ENCODE results near the gene LPXN.

LPXN gene

DNA sequence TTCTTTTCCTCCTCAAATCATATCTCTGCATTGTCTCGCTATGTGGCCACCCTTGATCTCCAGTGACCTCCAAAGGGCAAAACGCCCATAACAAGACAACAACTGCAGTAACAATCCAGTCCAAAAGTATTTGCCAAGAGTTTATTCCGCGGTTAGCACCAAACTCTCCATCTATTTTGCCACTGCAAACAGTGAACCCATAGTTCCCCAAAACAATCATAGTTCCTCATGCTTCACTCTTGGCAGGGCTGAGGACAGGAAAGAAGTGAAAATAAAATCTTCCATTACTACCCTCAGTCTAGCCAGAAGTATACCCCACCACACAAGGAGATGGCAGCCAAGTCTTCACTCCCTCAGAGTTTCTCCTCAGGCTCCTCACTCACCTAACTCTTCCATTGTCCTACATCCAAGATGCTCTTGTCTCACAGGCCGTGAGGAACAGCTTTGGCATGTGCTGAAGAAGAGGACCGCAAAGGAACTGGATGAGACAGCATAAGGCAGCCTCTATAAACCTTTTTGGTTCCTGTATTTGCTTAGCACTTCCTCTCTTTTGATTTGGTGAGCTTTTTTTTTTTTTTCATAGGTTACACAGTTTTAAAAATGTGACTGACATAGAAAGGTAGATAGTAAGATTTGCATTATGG, at the start of gene LPXN:
LPXN (minus strand) TSS at position 480 of the 644 bp plus-strand sequence; CDS start at position 396, 84 bp downstream.
- peaks cover 4% of the 10 kb centered on the region for H3K27me3 ChIP-seq (ENCODE audit: insufficient read depth, low read length, poor library complexity, severe bottlenecking)
- peaks cover 53% of the 10 kb centered on the region for H3K4me1 ChIP-seq (ENCODE audit: insufficient read depth, low read length, poor library complexity, severe bottlenecking)
- peaks cover 18% of the 10 kb centered on the region for H4K20me1 ChIP-seq (ENCODE audit: insufficient read depth, low read length, poor library complexity, severe bottlenecking)
- H3K79me2 ChIP-seq (ENCODE audit: insufficient read depth, low read length), result peaks cover 73% of the 10 kb centered on the region
- no peaks in the 10 kb centered on the region for H3K9me3 ChIP-seq (ENCODE audit: insufficient read depth, low read depth, low read length)
- H3K4me3 ChIP-seq (ENCODE audit: low read length, poor library complexity, severe bottlenecking), result peak within 1 kb of the TSS; percentile 86
- peaks cover 2% of the 10 kb centered on the region; the same call in 1 of the 2 replicates for H3K36me3 ChIP-seq (ENCODE audit: insufficient read depth, low read length)
- H3F3A ChIP-seq (ENCODE audit: low read depth), result peaks cover 19% of the 10 kb centered on the region
- no peak for TF ChIP-seq EZH2phosphoT487 (IDR thresholded peaks at IDR 0.05; ENCODE audit: borderline replicate concordance)
- TF ChIP-seq, protein P1, sequence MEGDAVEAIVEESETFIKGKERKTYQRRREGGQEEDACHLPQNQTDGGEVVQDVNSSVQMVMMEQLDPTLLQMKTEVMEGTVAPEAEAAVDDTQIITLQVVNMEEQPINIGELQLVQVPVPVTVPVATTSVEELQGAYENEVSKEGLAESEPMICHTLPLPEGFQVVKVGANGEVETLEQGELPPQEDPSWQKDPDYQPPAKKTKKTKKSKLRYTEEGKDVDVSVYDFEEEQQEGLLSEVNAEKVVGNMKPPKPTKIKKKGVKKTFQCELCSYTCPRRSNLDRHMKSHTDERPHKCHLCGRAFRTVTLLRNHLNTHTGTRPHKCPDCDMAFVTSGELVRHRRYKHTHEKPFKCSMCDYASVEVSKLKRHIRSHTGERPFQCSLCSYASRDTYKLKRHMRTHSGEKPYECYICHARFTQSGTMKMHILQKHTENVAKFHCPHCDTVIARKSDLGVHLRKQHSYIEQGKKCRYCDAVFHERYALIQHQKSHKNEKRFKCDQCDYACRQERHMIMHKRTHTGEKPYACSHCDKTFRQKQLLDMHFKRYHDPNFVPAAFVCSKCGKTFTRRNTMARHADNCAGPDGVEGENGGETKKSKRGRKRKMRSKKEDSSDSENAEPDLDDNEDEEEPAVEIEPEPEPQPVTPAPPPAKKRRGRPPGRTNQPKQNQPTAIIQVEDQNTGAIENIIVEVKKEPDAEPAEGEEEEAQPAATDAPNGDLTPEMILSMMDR (conservative IDR thresholded peaks at IDR 0.05; ENCODE audit: low read length), result peak; percentile 52
- no peak within 1 kb of the TSS for H2AFZ ChIP-seq (ENCODE audit: low read length)
- H3K9ac ChIP-seq (ENCODE audit: low read depth, low read length, poor library complexity, severe bottlenecking), result peak within 1 kb of the TSS; percentile 99
- H3K9me2 ChIP-seq (replicated peaks; ENCODE audit: low read depth, low read length), result no peaks in the 10 kb centered on the region
- H3K4me2 ChIP-seq (ENCODE audit: low read depth, low read length, poor library complexity, severe bottlenecking), result peak within 1 kb of the TSS; percentile 97

GRCh38 chr11:58625086-58625485, 49.4 kb upstream of the LPXN start:
- Histone ChIP-seq H4K20me1 (ENCODE audit: insufficient read depth, low read length, poor library complexity, severe bottlenecking) (no peaks in the 10 kb centered on the region), H3K4me1 (ENCODE audit: insufficient read depth, low read length, poor library complexity, severe bottlenecking) (no peaks in the 10 kb centered on the region), H3K9me3 (ENCODE audit: insufficient read depth, low read depth, low read length) (no peaks in the 10 kb centered on the region), H3K27me3 (ENCODE audit: insufficient read depth, low read length, poor library complexity, severe bottlenecking) (no peaks in the 10 kb centered on the region), H2AFZ (ENCODE audit: low read length) (no peak overlapping the region), H3K36me3 (ENCODE audit: insufficient read depth, low read length) (peaks cover 63% of the 10 kb centered on the region), H3K79me2 (ENCODE audit: insufficient read depth, low read length) (no peaks in the 10 kb centered on the region), H3F3A (ENCODE audit: low read depth) (no peaks in the 10 kb centered on the region), H3K4me2 (ENCODE audit: low read depth, low read length, poor library complexity, severe bottlenecking) (no peak overlapping the region), H3K9me2 (replicated peaks; ENCODE audit: low read depth, low read length) (no peaks in the 10 kb centered on the region), H3K4me3 (ENCODE audit: low read length, poor library complexity, severe bottlenecking) (no peak overlapping the region), H3K9ac (ENCODE audit: low read depth, low read length, poor library complexity, severe bottlenecking) (no peak overlapping the region)
- TF ChIP-seq, protein P1 (conservative IDR thresholded peaks at IDR 0.05; ENCODE audit: low read length), result no peak
- TF ChIP-seq EZH2phosphoT487 (IDR thresholded peaks at IDR 0.05; ENCODE audit: borderline replicate concordance), result no peak

DNA sequence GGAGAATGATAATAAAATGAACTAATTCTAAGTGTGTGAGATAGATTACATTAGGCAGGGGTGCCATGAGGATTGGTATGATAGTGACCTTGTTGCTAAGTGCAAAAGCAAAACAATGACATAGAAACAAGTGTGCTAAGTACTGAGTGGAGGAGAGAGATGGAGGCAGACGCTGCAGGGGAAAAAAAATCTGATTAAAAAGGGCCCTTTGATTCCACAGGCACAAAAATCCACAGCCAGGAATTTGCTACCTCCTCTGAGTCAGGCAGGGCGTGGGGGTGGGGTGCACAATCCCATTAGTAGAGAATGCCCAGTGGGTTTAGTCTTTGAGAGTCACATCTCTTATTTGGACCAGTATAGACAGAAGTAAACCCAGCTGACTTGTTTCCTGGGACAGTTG, 46.7 kb upstream of the LPXN start, which contains the start of gene CNTF:
CNTF (plus strand) TSS at position 322 of the 400 bp plus-strand sequence. CDS start 88 bp downstream, outside the sequence.
- TF ChIP-seq, protein P1 (conservative IDR thresholded peaks at IDR 0.05; ENCODE audit: low read length), result no peak
- H3K9me2 ChIP-seq (replicated peaks; ENCODE audit: low read depth, low read length), result no peaks in the 10 kb centered on the region
- peaks cover 91% of the 10 kb centered on the region for H3K36me3 ChIP-seq (ENCODE audit: insufficient read depth, low read length)
- no peaks in the 10 kb centered on the region for H3K9me3 ChIP-seq (ENCODE audit: insufficient read depth, low read depth, low read length)
- no peak within 1 kb of the TSS for H3K4me2 ChIP-seq (ENCODE audit: low read depth, low read length, poor library complexity, severe bottlenecking)
- H3K4me3 ChIP-seq (ENCODE audit: low read length, poor library complexity, severe bottlenecking), result no peak within 1 kb of the TSS
- no peaks in the 10 kb centered on the region for H4K20me1 ChIP-seq (ENCODE audit: insufficient read depth, low read length, poor library complexity, severe bottlenecking)
- no peak within 1 kb of the TSS for H3K9ac ChIP-seq (ENCODE audit: low read depth, low read length, poor library complexity, severe bottlenecking)
- no peak within 1 kb of the TSS for H2AFZ ChIP-seq (ENCODE audit: low read length)
- H3K27me3 ChIP-seq (ENCODE audit: insufficient read depth, low read length, poor library complexity, severe bottlenecking), result no peaks in the 10 kb centered on the region
- H3K79me2 ChIP-seq (ENCODE audit: insufficient read depth, low read length), result no peaks in the 10 kb centered on the region
- H3F3A ChIP-seq (ENCODE audit: low read depth), result no peaks in the 10 kb centered on the region
- no peaks in the 10 kb centered on the region for H3K4me1 ChIP-seq (ENCODE audit: insufficient read depth, low read length, poor library complexity, severe bottlenecking)
